Type B pancreatic cell (in vitro differentiated cells): ENCODE results near the gene ISOC2. TPM values are rescaled to one million over a fixed set of nuclear protein-coding genes. Genes with fewer than 3 reads are reported as not detected.
A peak's percentile ranks its signal among the peaks of the same experiment; 100 is the strongest.

Experiments used
- DNase-seq: peaks from one replicate; pipeline ENCODE4 v3.0.0; 2021; ENCODE audit warnings: mixed read lengths; ENCODE audit not compliant: unreplicated experiment; ENCODE audit errors: extremely low spot score
- H3K27ac Mint-ChIP-seq: 2 replicates; pipeline ENCODE4 v1.8.0; 2021; ENCODE audit warnings: mild to moderate bottlenecking, mixed read lengths
- H3K27me3 Mint-ChIP-seq: 2 replicates; pipeline ENCODE4 v1.8.0; 2021; ENCODE audit warnings: mixed read lengths
- H3K36me3 Mint-ChIP-seq: 2 replicates; pipeline ENCODE4 v1.8.0; 2021; ENCODE audit warnings: mixed read lengths
- H3K4me1 Mint-ChIP-seq: one replicate; pipeline ENCODE4 v1.8.0; 2021; ENCODE audit warnings: mixed read lengths; ENCODE audit not compliant: unreplicated experiment
- H3K4me3 Mint-ChIP-seq: 2 replicates; pipeline ENCODE4 v1.8.0; 2021; ENCODE audit warnings: mild to moderate bottlenecking, mixed read lengths
- H3K9me3 Mint-ChIP-seq: 2 replicates; pipeline ENCODE4 v1.8.0; 2021; ENCODE audit warnings: mixed read lengths
- total RNA-seq: library from RNA; stranded (reverse); gene quantifications from 2 replicates; pipeline ENCODE4 v1.2.1, GENCODE V29; 2021; ENCODE audit warnings: low replicate concordance
- TF ChIP-seq, protein P1 (sequence below): fragments of 200-600 bp; sonication (generic); conservative IDR thresholded peaks from 2 replicates; pipeline ENCODE4 v1.5.0; 2021; ENCODE audit warnings: antibody characterized with exemption, mild to moderate bottlenecking

ISOC2 gene
- total RNA-seq, 1 donor from 2014 or later: 47.5 TPM

DNA sequence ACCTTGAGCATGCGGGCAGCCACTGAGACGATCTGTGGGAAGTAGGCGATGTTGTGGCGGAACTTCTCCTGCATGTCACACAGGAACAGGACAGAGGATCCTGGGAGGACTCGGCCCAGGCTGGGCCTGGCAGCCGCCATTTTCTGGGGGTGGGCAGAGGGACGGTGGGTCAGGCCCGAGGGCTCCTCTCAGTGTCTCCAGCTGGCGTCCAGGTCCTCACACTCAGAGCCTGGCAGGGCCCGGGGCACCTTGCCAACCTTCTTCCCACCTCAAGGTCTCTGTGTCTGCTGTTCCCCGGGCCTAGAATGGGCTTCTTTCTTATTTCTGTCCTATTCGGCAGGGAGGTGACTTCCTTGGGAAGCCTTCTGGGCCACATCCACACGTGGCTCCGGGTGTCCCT is 5.1 kb downstream of the ISOC2 start:
- H3K4me1 Mint-ChIP-seq: peaks cover 34% of the 10 kb centered on the region
- no peaks in the 10 kb centered on the region for H3K9me3 Mint-ChIP-seq
- peaks cover 8% of the 10 kb centered on the region for H3K36me3 Mint-ChIP-seq
- no peak for DNase-seq
- no peak overlapping the region for H3K4me3 Mint-ChIP-seq
- peaks cover 22% of the 10 kb centered on the region for H3K27me3 Mint-ChIP-seq
- no peak overlapping the region for H3K27ac Mint-ChIP-seq
- TF ChIP-seq, protein P1, sequence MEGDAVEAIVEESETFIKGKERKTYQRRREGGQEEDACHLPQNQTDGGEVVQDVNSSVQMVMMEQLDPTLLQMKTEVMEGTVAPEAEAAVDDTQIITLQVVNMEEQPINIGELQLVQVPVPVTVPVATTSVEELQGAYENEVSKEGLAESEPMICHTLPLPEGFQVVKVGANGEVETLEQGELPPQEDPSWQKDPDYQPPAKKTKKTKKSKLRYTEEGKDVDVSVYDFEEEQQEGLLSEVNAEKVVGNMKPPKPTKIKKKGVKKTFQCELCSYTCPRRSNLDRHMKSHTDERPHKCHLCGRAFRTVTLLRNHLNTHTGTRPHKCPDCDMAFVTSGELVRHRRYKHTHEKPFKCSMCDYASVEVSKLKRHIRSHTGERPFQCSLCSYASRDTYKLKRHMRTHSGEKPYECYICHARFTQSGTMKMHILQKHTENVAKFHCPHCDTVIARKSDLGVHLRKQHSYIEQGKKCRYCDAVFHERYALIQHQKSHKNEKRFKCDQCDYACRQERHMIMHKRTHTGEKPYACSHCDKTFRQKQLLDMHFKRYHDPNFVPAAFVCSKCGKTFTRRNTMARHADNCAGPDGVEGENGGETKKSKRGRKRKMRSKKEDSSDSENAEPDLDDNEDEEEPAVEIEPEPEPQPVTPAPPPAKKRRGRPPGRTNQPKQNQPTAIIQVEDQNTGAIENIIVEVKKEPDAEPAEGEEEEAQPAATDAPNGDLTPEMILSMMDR: no peak

GRCh38 chr19:55455576-55456235 is 5.7 kb downstream of the ISOC2 start:
- Mint-ChIP-seq H3K27ac (no peak overlapping the region), H3K36me3 (peaks cover 8% of the 10 kb centered on the region), H3K9me3 (no peaks in the 10 kb centered on the region), H3K4me3 (no peak overlapping the region), H3K4me1 (peaks cover 31% of the 10 kb centered on the region), H3K27me3 (peaks cover 25% of the 10 kb centered on the region)
- DNase-seq: no peak
- TF ChIP-seq, protein P1: no peak

GRCh38 chr19:55454787-55455243 is 6.6 kb downstream of the ISOC2 start:
- H3K4me1 Mint-ChIP-seq: peaks cover 22% of the 10 kb centered on the region

GRCh38 chr19:55453511-55454260 is 7.8 kb downstream of the ISOC2 start:
- H3K27ac Mint-ChIP-seq: peak overlapping the region; percentile 74
- H3K4me3 Mint-ChIP-seq: peak overlapping the region; percentile 83

More at GRCh38 chr19:55454787-55455243, 6.6 kb downstream of the ISOC2 start:
- TF ChIP-seq, protein P1: peak; percentile 75
- Mint-ChIP-seq H3K27me3 (peaks cover 29% of the 10 kb centered on the region), H3K4me3 (peak overlapping the region; percentile 49), H3K27ac (no peak overlapping the region), H3K9me3 (no peaks in the 10 kb centered on the region), H3K36me3 (peaks cover 8% of the 10 kb centered on the region)
- DNase-seq: no peak

GRCh38 chr19:55452749-55453346 is 8.6 kb downstream of the ISOC2 start:
- Mint-ChIP-seq H3K27me3 (peaks cover 29% of the 10 kb centered on the region), H3K36me3 (peaks cover 8% of the 10 kb centered on the region), H3K4me1 (peaks cover 14% of the 10 kb centered on the region), H3K9me3 (no peaks in the 10 kb centered on the region), H3K27ac (peak overlapping the region; percentile 74), H3K4me3 (peak overlapping the region; percentile 83)
- TF ChIP-seq, protein P1: no peak
- peak; percentile 84 for DNase-seq

More at GRCh38 chr19:55453511-55454260, 7.8 kb downstream of the ISOC2 start:
- Mint-ChIP-seq H3K36me3 (peaks cover 8% of the 10 kb centered on the region), H3K4me1 (peaks cover 19% of the 10 kb centered on the region), H3K9me3 (no peaks in the 10 kb centered on the region), H3K27me3 (peaks cover 29% of the 10 kb centered on the region)
- no peak for DNase-seq
- TF ChIP-seq, protein P1: no peak
